Peyer's patch (tissue), 4 donors: Measurements from ENCODE around the gene CETP. TPM values are rescaled to one million over a fixed set of nuclear protein-coding genes. Genes with fewer than 3 reads are reported as not detected.
"Not testable (repeated sequence)": the region's sequence is repeated elsewhere in the genome, so short reads cannot be mapped to it uniquely, and the experiment has no call there.

Experiments
- DNase-seq, 3 donors: peaks; one replicate each; pipeline ENCODE4 v3.0.0-alpha.2; 2017 to 2019
- H3K27ac ChIP-seq, 4 donors: fragments of 200-600 bp; sonication (generic); one replicate each; pipeline ENCODE4 v1.5.1; 2016 to 2019
- H3K27me3 ChIP-seq, 2 donors: fragments of 200-600 bp; sonication (generic); one replicate each; pipeline ENCODE4 v1.5.1; 2019
- H3K36me3 ChIP-seq, 3 donors: fragments of 200-600 bp; sonication (generic); one replicate each; pipeline ENCODE4 v1.5.1; 2016 to 2019
- H3K4me1 ChIP-seq, 4 donors: fragments of 200-600 bp; sonication (generic); one replicate each; pipeline ENCODE4 v1.5.1; 2016 to 2019
- H3K4me3 ChIP-seq, 4 donors: fragments of 200-600 bp; sonication (generic); 1 replicate in 3 of 4; 2 replicates in 1 of 4; pipeline ENCODE4 v1.5.1; 2016 to 2019; ENCODE audit warnings: mild to moderate bottlenecking in 1 of 4
- H3K9me3 ChIP-seq, 4 donors: fragments of 200-600 bp; sonication (generic); one replicate each; pipeline ENCODE4 v1.5.1; 2016 to 2019; ENCODE audit warnings: mild to moderate bottlenecking in 1 of 4
- CTCF ChIP-seq, 6 experiments: fragments of 450-650 bp in 4 of 6; fragments of 200-600 bp in 2 of 6; sonication (generic) in 1 of 6; IDR thresholded peaks; one replicate each; pipeline ENCODE4 v1.5.1; 2017 to 2019; ENCODE audit warnings: antibody characterized with exemption in 6 of 6, mild to moderate bottlenecking in 3 of 6, moderate library complexity in 1 of 6
- POLR2A ChIP-seq, 2 donors: fragments of 450-650 bp; IDR thresholded peaks; one replicate each; pipeline ENCODE4 v1.5.1; 2017; ENCODE audit warnings: antibody characterized with exemption in 2 of 2, mild to moderate bottlenecking in 2 of 2, moderate library complexity in 2 of 2
- total RNA-seq, 4 donors: library from RNA; depleted of rRNA; stranded (reverse); fragments of >200 nt; gene quantifications; one replicate each; pipeline ENCODE4 v1.1.0, GENCODE V29; 2016

CETP gene
- total RNA-seq, 4 donors from 2014 or later, result 2.5 TPM; not detected in 3

- peak within 1 kb of the TSS; percentile 68 to 83 (median 79) for H3K4me3 ChIP-seq
Measured at GRCh38 chr16:56988948-56989945, 27.5 kb downstream of the CETP start, which contains the start of gene NLRC5. Gene NLRC5, plus strand, starts transcription at chr16:56989557. Its CDS starts 31,156 bp downstream, at chr16:57020713.

GRCh38 chr16:56989988-56990387 is 28.2 kb downstream of the CETP start:
- Histone ChIP-seq H3K9me3 (no peaks in the 10 kb centered on the region), H3K4me3 (peak overlapping the region; percentile 68 to 83 (median 79)), H3K36me3 (no peaks in the 10 kb centered on the region), H3K27ac (peak overlapping the region; percentile 84 to 95 (median 86)), H3K4me1 (peaks cover 0 to 41% (median 17%) of the 10 kb centered on the region in 4 donors), H3K27me3 (no peaks in the 10 kb centered on the region)
- peak in 1 of 3 donors; percentile 40 for DNase-seq
- TF ChIP-seq CTCF (IDR thresholded peaks at IDR 0.05), result no peak
- no peak for TF ChIP-seq POLR2A (IDR thresholded peaks at IDR 0.05)

More at GRCh38 chr16:56988948-56989945, 27.5 kb downstream of the CETP start, which contains the start of gene NLRC5:
- peak; percentile 92 to 95 (median 93) for DNase-seq
- H3K27ac ChIP-seq, result peak within 1 kb of the TSS; percentile 84 to 95 (median 86)
- TF ChIP-seq POLR2A (IDR thresholded peaks at IDR 0.05) (peak; percentile 87 to 91), CTCF (IDR thresholded peaks at IDR 0.05) (peak in 2 of 6 experiments; percentile 14 to 15)
- H3K36me3 ChIP-seq, result no peaks in the 10 kb centered on the region
- H3K9me3 ChIP-seq, result no peaks in the 10 kb centered on the region
- H3K4me1 ChIP-seq, result peaks cover 0 to 47% (median 17%) of the 10 kb centered on the region in 4 donors
- H3K27me3 ChIP-seq, result no peaks in the 10 kb centered on the region

GRCh38 chr16:56990407-56991286 is 28.9 kb downstream of the CETP start:
- Histone ChIP-seq H3K27ac (peak overlapping the region; percentile 84 to 95 (median 86)), H3K36me3 (no peaks in the 10 kb centered on the region), H3K9me3 (no peaks in the 10 kb centered on the region), H3K4me1 (peaks cover 0 to 35% (median 15%) of the 10 kb centered on the region in 4 donors), H3K4me3 (peak overlapping the region; percentile 68 to 83 (median 79)), H3K27me3 (no peaks in the 10 kb centered on the region)
- no peak for TF ChIP-seq CTCF (IDR thresholded peaks at IDR 0.05)
- no peak for TF ChIP-seq POLR2A (IDR thresholded peaks at IDR 0.05)
- peak in 1 of 3 donors; percentile 50 for DNase-seq

- peak in 1 of 3 donors; percentile 21 for DNase-seq
- not testable (repeated sequence) for H3K36me3 ChIP-seq, H3K9me3 ChIP-seq, H3K27me3 ChIP-seq
- Histone ChIP-seq H3K4me1 (peaks cover 0 to 39% (median 15%) of the 10 kb centered on the region in 4 donors), H3K4me3 (peak overlapping the region in 2 of 4 donors; percentile 26 to 81), H3K27ac (peak overlapping the region in 3 of 4 donors; percentile 84 to 95 (median 86))
Measured at GRCh38 chr16:56992431-56992830, 30.7 kb downstream of the CETP start.

- no peaks in the 10 kb centered on the region for H3K9me3 ChIP-seq
- H3K36me3 ChIP-seq, result peaks cover 0 to 7% (median 0%) of the 10 kb centered on the region in 3 donors
- DNase-seq, result no peak
- no peak overlapping the region for H3K27ac ChIP-seq
- H3K27me3 ChIP-seq, result no peaks in the 10 kb centered on the region
- peaks cover 0 to 33% (median 13%) of the 10 kb centered on the region in 4 donors for H3K4me1 ChIP-seq
- no peak for TF ChIP-seq CTCF (IDR thresholded peaks at IDR 0.05)
- TF ChIP-seq POLR2A (IDR thresholded peaks at IDR 0.05), result no peak
- H3K4me3 ChIP-seq, result no peak overlapping the region
Measured at GRCh38 chr16:56993204-56993603, 31.5 kb downstream of the CETP start.
